ENCODE results near the gene NAA10.
A peak's percentile ranks its signal among the peaks of the same experiment; 100 is the strongest.

The NAA10 gene

DNA sequence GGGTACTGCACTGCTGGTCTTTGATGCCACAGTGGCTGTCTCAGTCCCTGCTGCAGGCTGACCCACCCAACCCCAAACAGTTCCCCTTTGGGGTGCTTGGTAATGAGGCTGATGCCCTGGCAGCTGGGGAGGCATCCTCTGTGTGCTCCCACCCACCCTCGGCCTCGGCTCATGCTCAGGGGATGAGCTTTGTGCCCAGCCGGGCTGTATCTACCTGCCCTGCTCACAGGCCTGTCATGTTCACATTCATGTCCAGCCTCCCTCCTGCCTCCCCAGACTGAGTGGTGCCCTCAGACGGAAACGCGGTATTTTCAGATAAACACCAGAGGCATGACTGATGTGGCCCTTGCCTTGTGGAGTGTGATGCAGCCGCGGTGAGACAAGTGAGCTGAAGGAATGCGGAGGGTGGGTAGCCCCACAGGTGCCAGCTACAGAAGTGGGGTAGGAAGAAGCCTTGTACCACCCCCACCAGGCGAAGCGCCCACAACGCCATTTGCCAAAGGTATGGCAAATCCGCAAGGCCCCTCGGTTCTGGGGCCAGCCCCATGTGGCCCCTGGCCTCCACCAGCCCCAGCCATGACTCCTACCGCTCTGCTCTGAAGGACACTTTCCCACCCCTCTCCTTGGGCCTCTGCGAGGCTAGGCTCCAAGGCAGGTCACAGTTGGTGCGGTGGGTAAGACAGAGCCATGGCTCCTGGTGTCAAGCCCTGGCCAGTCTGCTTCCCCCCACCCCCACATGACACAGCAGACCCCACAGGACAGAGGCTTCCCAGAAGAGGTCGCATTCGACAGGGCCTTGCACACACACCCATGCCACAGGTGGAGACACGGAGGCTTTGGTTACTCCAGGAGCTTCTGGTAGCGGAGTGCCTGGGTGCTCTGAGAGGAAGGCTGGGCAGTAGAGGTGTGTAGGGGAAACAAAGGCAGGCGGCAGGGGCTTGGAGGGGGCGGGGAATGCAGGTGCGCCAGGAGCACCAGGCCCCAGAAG, 11.4 kb upstream of the NAA10 start:
- peaks cover 21% of the 10 kb centered on the region for H3K36me3 ChIP-seq (ENCODE audit: insufficient read depth, low read length)
- no peak overlapping the region for H3K9ac ChIP-seq (ENCODE audit: low read length)
- H3K27me3 ChIP-seq (ENCODE audit: control insufficient read depth in 1 of 2, insufficient read depth in 2 of 2, low read length in 2 of 2): peaks cover 0 to 21% of the 10 kb centered on the region in 2 donors
- H3K27ac ChIP-seq (ENCODE audit: low read depth, low read length): no peak overlapping the region
- H3K9me3 ChIP-seq (ENCODE audit: low read length): no peaks in the 10 kb centered on the region
- H3K4me1 ChIP-seq (ENCODE audit: insufficient read depth, low read length): peaks cover 26% of the 10 kb centered on the region
- H3K4me3 ChIP-seq (ENCODE audit: low read depth in 1 of 2, low read length in 2 of 2): no peak overlapping the region

DNA sequence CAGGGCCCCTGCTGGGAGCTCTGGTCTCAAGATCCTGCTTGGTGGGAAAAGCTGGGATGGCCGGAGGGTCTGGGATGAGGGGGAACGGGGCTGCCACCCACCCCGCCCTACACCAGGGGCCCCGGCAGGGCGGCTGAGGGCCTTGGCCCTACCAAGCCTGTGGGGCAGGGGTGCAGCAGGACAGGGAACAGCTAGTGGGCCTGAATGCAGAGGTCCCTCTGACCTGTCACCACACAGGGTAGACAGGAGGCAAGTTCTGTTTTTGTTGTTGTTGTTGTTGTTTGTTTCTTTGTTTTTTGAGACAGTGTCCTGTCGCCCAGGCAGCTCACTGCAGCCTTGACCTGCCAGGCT, 9.9 kb upstream of the NAA10 start:
- Histone ChIP-seq H3K9ac (ENCODE audit: low read length) (no peak overlapping the region), H3K27me3 (ENCODE audit: control insufficient read depth in 1 of 2, insufficient read depth in 2 of 2, low read length in 2 of 2) (peaks cover 0 to 21% of the 10 kb centered on the region in 2 donors), H3K27ac (ENCODE audit: low read depth, low read length) (peak overlapping the region; percentile 78), H3K4me3 (ENCODE audit: low read depth in 1 of 2, low read length in 2 of 2) (peak overlapping the region in 1 of 2 donors; percentile 31), H3K36me3 (ENCODE audit: insufficient read depth, low read length) (peaks cover 6% of the 10 kb centered on the region), H3K9me3 (ENCODE audit: low read length) (no peaks in the 10 kb centered on the region), H3K4me1 (ENCODE audit: insufficient read depth, low read length) (peaks cover 22% of the 10 kb centered on the region)

DNA sequence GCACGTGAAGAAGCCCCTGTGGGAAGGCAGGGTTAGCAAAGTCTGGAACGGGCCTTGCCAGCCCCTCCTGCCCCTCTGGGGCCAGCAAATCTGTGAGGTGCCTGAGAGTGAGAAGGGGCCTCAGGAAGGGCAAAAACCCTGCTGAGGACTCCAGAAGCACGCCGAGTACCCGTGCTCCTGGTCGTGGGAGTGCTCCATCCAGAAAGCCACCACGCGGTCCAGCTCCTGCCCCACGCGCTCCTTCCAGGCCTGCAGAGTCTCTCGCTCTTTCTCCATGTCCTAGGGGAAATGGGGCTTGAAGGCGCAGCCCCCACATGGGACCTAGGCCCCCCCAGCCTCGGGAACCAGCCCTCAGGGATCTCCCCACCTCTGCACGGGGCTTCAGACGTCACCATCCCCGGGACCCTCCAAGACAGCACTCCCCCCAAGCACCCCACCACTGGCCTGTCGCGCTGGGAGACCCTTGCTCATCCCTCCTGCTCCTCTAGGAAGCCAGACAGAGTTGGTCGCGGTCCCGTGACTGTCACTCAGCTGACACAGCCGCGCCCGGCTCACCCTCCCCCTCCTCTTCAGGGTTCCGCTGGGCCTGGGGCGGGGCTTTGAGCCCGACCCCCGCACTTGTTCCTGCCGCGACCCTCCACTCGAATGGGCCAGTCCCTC, 9.4 kb upstream of the NAA10 start, which contains the start of gene RENBP:
Gene RENBP, minus strand, starts transcription at position 504 of the 660 bp plus-strand sequence. Its CDS starts 33 bp downstream, at position 471.
- Histone ChIP-seq H3K9me3 (ENCODE audit: low read length) (no peaks in the 10 kb centered on the region), H3K4me1 (ENCODE audit: insufficient read depth, low read length) (peaks cover 17% of the 10 kb centered on the region), H3K27me3 (ENCODE audit: control insufficient read depth in 1 of 2, insufficient read depth in 2 of 2, low read length in 2 of 2) (peaks cover 0 to 21% of the 10 kb centered on the region in 2 donors), H3K4me3 (ENCODE audit: low read depth in 1 of 2, low read length in 2 of 2) (peak within 1 kb of the TSS; percentile 31 to 49), H3K9ac (ENCODE audit: low read length) (no peak within 1 kb of the TSS), H3K36me3 (ENCODE audit: insufficient read depth, low read length) (peaks cover 1% of the 10 kb centered on the region), H3K27ac (ENCODE audit: low read depth, low read length) (peak within 1 kb of the TSS; percentile 78)

DNA sequence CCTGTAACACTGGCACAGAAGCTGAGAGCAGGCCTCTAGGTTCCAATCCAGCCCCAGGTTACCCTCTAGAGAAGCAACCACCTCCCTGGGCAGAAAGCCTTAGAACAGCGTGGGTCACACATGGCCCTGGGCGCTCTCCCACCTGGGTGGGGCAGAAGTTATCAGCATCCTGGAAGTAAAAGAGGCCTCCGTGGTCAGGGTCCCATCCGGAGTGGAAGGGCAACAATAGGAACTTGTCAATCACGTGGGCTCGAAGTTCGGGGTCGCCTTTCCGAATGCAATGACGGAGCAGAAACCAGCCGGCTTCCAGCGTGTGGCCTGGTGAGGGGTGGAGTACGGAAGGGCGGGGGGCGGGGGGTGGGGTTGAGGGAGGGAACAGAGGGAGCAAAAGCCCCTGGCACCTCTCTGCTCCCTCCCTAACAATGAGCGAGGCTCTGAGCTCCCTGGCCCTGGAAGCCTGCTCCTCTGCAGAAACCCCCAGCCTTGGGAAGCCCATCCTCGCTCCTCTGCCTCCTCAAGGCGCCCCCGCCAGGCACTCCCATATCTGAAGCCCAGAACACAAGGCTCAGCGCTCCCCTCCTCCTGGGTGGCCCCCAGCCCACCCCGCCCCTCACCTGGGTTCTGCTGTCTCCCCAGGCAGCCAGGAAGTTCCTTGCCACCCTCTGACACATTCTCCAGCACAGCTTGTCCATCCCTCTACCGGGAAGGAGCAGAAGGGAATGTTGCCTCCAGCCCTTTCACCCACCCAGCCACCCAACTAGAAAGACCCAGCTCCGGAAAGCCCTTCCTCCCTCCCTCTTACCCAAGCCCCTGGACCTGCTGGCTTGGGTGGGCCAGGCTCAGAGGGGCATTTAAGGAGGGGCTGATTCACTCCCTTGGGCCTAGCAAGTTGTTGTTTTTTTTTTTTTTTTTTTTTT, 6.8 kb upstream of the NAA10 start:
- H3K4me1 ChIP-seq (ENCODE audit: insufficient read depth, low read length): no peaks in the 10 kb centered on the region
- H3K27ac ChIP-seq (ENCODE audit: low read depth, low read length): no peak overlapping the region
- H3K27me3 ChIP-seq (ENCODE audit: control insufficient read depth in 1 of 2, insufficient read depth in 2 of 2, low read length in 2 of 2): peaks cover 0 to 13% of the 10 kb centered on the region in 2 donors
- no peak overlapping the region for H3K4me3 ChIP-seq (ENCODE audit: low read depth in 1 of 2, low read length in 2 of 2)
- H3K36me3 ChIP-seq (ENCODE audit: insufficient read depth, low read length): no peaks in the 10 kb centered on the region
- no peaks in the 10 kb centered on the region for H3K9me3 ChIP-seq (ENCODE audit: low read length)
- no peak overlapping the region for H3K9ac ChIP-seq (ENCODE audit: low read length)

DNA sequence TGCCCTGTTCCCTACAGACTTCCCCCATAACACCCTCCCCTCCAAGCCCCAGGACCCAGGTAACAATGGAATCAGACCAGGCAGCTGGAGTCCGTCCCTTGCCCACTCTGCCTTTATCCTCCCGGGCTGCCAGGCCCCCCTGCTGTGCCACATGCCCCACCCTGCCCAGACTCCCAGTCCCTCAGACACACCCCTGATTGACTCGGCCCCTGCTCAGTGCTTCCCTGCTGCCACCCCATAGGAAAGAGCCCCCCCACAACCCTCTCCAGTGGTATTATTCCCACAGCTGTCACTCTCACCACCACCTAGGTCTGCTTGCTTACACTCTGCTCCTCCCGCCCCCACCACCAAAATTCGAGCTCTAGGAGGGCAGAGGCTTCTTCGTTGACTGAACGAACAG, 4.7 kb upstream of the NAA10 start:
- Histone ChIP-seq H3K9me3 (ENCODE audit: low read length) (no peaks in the 10 kb centered on the region), H3K4me3 (ENCODE audit: low read depth in 1 of 2, low read length in 2 of 2) (no peak overlapping the region), H3K9ac (ENCODE audit: low read length) (no peak overlapping the region), H3K36me3 (ENCODE audit: insufficient read depth, low read length) (no peaks in the 10 kb centered on the region), H3K27ac (ENCODE audit: low read depth, low read length) (no peak overlapping the region), H3K4me1 (ENCODE audit: insufficient read depth, low read length) (no peaks in the 10 kb centered on the region), H3K27me3 (ENCODE audit: control insufficient read depth in 1 of 2, insufficient read depth in 2 of 2, low read length in 2 of 2) (peaks cover 0 to 7% of the 10 kb centered on the region in 2 donors)

DNA sequence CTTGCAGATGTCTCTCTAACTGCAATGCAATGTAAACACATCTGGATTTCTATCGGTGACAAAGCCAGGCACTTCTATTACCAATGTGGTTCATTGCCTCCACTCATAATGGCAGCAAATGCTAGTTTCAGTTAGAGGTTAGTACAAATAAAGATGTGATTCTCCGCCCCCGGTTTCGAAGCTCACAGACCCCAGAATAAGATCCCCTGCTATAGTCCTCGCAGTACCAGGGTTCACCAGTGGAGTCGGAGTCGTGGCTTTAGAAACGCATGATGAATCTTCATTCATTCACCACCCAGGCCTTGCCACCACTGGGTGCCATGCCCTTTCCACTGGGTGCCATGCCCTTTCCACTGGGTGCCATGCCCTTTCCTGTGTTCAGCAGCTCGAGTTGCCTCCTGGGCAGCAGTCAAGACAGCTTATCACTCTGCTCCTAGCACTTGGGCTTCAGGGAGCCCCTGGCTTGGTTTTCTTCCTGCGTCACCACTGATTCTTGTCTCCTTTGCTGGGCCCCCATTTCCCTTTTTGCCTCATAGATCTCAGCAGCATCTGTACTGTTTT, 3.5 kb upstream of the NAA10 start:
- no peak overlapping the region for H3K4me3 ChIP-seq (ENCODE audit: low read depth in 1 of 2, low read length in 2 of 2)
- H3K27ac ChIP-seq (ENCODE audit: low read depth, low read length): no peak overlapping the region
- no peaks in the 10 kb centered on the region for H3K27me3 ChIP-seq (ENCODE audit: control insufficient read depth in 1 of 2, insufficient read depth in 2 of 2, low read length in 2 of 2)
- no peak overlapping the region for H3K9ac ChIP-seq (ENCODE audit: low read length)
- H3K4me1 ChIP-seq (ENCODE audit: insufficient read depth, low read length): peaks cover 7% of the 10 kb centered on the region
- H3K36me3 ChIP-seq (ENCODE audit: insufficient read depth, low read length): no peaks in the 10 kb centered on the region
- no peaks in the 10 kb centered on the region for H3K9me3 ChIP-seq (ENCODE audit: low read length)

DNA sequence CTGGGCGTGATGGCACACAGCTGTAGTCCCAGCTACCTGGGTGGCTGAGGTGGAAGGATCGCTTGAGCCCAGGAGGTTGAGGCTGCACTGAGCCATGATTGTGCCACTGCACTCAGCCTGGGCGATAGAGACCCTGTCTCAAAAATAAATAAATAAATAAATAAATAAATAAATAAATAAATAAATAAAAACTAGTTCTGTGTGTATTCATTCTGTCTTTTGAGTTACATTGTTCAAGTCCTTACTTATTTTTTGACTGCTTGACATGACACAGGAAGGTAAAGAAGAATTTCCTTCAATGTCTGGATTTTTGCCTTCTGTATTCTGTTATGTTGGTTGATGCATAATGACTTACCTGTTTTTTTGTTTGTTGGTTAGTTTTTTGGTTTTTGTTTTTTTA, 2.2 kb upstream of the NAA10 start:
- H3K27me3 ChIP-seq (ENCODE audit: control insufficient read depth in 1 of 2, insufficient read depth in 2 of 2, low read length in 2 of 2): no peaks in the 10 kb centered on the region
- no peaks in the 10 kb centered on the region for H3K9me3 ChIP-seq (ENCODE audit: low read length)
- peaks cover 3% of the 10 kb centered on the region for H3K36me3 ChIP-seq (ENCODE audit: insufficient read depth, low read length)
- no peak overlapping the region for H3K9ac ChIP-seq (ENCODE audit: low read length)
- no peak overlapping the region for H3K27ac ChIP-seq (ENCODE audit: low read depth, low read length)
- H3K4me3 ChIP-seq (ENCODE audit: low read depth in 1 of 2, low read length in 2 of 2): no peak overlapping the region
- H3K4me1 ChIP-seq (ENCODE audit: insufficient read depth, low read length): peaks cover 7% of the 10 kb centered on the region

DNA sequence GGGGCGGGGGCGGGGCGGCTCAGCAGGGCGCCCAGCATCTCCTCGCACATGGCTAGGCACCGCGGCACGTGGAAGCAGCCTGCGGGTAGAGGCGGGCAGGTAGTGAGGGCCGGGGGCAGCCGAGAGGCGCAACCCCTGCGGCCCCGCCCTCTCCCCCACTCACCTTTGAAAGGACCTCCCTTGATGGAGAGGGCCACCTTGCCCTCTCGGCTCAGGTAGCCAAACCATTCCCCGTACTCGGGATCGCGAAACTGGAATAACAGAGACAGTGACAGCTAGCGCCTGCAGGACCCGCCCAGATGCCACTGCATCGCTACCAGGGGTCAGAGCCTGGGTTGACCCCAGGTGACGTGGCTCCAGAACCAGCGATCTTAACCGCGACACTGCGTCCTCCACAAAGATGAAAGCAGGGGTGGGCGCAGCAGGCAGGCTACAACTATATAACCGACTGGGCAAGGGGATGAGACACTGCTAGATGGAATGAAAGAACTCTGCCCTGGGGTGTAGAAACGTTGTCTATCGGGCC, 552 bp upstream of the NAA10 start:
- no peaks in the 10 kb centered on the region for H3K27me3 ChIP-seq (ENCODE audit: control insufficient read depth in 1 of 2, insufficient read depth in 2 of 2, low read length in 2 of 2)
- no peak overlapping the region for H3K9ac ChIP-seq (ENCODE audit: low read length)
- no peak overlapping the region for H3K27ac ChIP-seq (ENCODE audit: low read depth, low read length)
- H3K4me1 ChIP-seq (ENCODE audit: insufficient read depth, low read length): peaks cover 7% of the 10 kb centered on the region
- H3K36me3 ChIP-seq (ENCODE audit: insufficient read depth, low read length): peaks cover 12% of the 10 kb centered on the region
- H3K9me3 ChIP-seq (ENCODE audit: low read length): no peaks in the 10 kb centered on the region
- no peak overlapping the region for H3K4me3 ChIP-seq (ENCODE audit: low read depth in 1 of 2, low read length in 2 of 2)

DNA sequence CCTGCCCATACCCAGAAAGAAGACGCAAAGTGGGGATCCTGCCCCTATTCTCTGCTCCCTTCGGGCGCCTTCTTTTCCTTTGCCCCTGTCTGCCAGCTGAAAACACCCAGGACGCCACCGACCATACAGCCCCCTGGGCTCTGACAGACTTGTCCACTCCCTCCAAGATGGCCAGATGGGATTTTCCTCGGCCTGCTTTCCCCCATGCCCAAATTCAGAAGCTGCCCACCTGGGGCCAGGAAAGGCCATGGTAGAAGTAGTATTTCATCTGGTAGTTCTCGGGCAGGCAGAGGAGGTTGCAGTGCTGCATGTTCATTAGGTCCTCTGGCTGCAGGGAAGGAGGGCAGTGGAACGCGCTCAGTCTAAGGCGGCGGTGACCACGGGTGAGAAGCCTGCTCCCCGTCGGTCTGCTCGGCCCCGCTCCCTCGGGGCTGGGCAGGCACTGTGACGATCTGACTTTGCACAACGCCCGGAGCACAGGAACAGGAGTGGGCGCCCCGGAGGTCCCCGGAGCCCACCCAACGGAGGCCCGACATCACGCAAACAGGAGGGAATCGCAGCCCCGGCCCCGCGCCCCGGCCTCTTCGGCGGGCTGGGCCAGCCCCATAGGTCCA, 582 bp downstream of the NAA10 start:
- no peaks in the 10 kb centered on the region for H3K27me3 ChIP-seq (ENCODE audit: control insufficient read depth in 1 of 2, insufficient read depth in 2 of 2, low read length in 2 of 2)
- no peak overlapping the region for H3K9ac ChIP-seq (ENCODE audit: low read length)
- H3K4me1 ChIP-seq (ENCODE audit: insufficient read depth, low read length): peaks cover 10% of the 10 kb centered on the region
- H3K9me3 ChIP-seq (ENCODE audit: low read length): no peaks in the 10 kb centered on the region
- peaks cover 12% of the 10 kb centered on the region for H3K36me3 ChIP-seq (ENCODE audit: insufficient read depth, low read length)
- H3K4me3 ChIP-seq (ENCODE audit: low read depth in 1 of 2, low read length in 2 of 2): peak overlapping the region; percentile 61 to 70
- H3K27ac ChIP-seq (ENCODE audit: low read depth, low read length): peak overlapping the region; percentile 27

DNA sequence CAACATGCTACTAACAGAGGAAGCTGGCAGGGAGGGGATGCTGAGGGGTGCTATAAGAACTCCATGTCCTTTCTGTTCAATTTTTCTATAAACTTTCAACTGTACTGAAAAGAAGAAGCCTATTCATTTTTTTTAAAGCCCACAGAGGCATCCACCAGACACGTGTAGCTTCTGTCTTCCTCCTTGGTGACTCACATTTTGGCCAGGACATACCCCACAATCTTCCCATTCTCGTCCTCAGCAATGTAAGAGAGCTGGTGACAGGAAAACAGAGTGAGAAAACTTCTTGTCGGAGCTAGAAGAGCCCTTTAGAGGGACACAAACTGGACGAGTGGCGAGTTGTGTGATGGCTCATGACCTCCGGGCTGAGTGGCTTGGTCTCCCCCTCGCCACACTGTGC, 1.1 kb downstream of the NAA10 start:
- H3K9ac ChIP-seq (ENCODE audit: low read length): no peak overlapping the region
- H3K27ac ChIP-seq (ENCODE audit: low read depth, low read length): no peak overlapping the region
- H3K9me3 ChIP-seq (ENCODE audit: low read length): no peaks in the 10 kb centered on the region
- peak overlapping the region; percentile 61 to 70 for H3K4me3 ChIP-seq (ENCODE audit: low read depth in 1 of 2, low read length in 2 of 2)
- H3K36me3 ChIP-seq (ENCODE audit: insufficient read depth, low read length): peaks cover 12% of the 10 kb centered on the region
- no peaks in the 10 kb centered on the region for H3K27me3 ChIP-seq (ENCODE audit: control insufficient read depth in 1 of 2, insufficient read depth in 2 of 2, low read length in 2 of 2)
- H3K4me1 ChIP-seq (ENCODE audit: insufficient read depth, low read length): peaks cover 15% of the 10 kb centered on the region
